Erythroblast (primary cell): ENCODE measurements around the gene SFRP5.

Experiments used
- GATA1 ChIP-seq: IDR thresholded peaks from 2 replicates; pipeline ENCODE4 v1.6.1; 2011; ENCODE audit warnings: low read depth, mild to moderate bottlenecking, control low read depth, low read length, moderate library complexity
- POLR2A ChIP-seq: IDR thresholded peaks from 2 replicates; pipeline ENCODE4 v1.6.1; 2011; ENCODE audit warnings: mild to moderate bottlenecking, low read length

DNA sequence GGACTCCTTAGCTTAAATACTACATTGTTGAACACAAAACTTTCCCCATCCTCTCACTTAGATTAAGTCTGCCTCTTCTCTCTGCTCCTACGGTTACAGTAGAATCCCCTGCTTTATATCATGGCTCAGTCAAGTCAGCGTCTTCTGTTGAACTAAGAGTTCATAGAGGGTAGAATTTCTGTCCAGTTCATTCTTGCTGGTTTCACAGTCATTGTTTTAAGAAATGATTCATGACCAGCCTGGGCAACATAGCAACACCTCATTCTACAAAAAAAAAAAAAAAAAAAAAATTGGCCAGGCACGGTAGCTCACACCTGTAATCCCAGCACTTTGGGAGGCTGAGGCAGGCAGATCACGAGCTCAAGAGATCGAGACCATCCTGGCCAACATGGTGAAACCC, 38.5 kb downstream of the SFRP5 start:
- TF ChIP-seq POLR2A (no peak), GATA1 (no peak)
